Endothelial cell of umbilical vein (primary cell): Measurements from ENCODE around the gene COL4A1. TPM values are rescaled to one million over a fixed set of nuclear protein-coding genes. Genes with fewer than 3 reads are reported as not detected.

ENCODE experiments used
- BruUV-seq: library from RNA; stranded (reverse); fragments of 400-500 nt; replicated peaks from 2 replicates; lab custom pipeline; 2021; lab: Mats Ljungman, UMichigan
- CTCF ChIA-PET: fragments of 300-600, 350-600 bp; sonication (Branson Sonifier 250); formaldehyde crosslinking; loops from one replicate; lab custom pipeline; 2021; ENCODE audit warnings: antibody characterized with exemption, inconsistent platforms; lab: Charles Lee
- POLR2A ChIA-PET: fragments of 300-600, 350-600 bp; sonication (Branson Sonifier 250); formaldehyde crosslinking; loops from one replicate; lab custom pipeline; 2021; ENCODE audit warnings: antibody characterized with exemption, inconsistent platforms; lab: Charles Lee
- DNase-seq: peaks from one replicate; pipeline ENCODE4 v3.0.0-alpha.2; 2011; ENCODE audit warnings: low read depth, low spot score
- FAIRE-seq: peaks from 2 replicates; lab custom pipeline; 2011; peaks lifted over from hg19 to GRCh38; lab: Jason Lieb, UNC
- H2AFZ ChIP-seq: 2 replicates; pipeline ENCODE4 v1.6.0; 2012; ENCODE audit warnings: low read depth, low read length, control low read depth, inconsistent platforms
- H3K27ac ChIP-seq: 2 replicates; pipeline ENCODE4 v1.5.1; 2011; ENCODE audit warnings: low read depth, mild to moderate bottlenecking, control low read depth, low read length, moderate library complexity; ENCODE audit not compliant: insufficient read depth
- H3K27me3 ChIP-seq, 2 experiments: 2 replicates each; pipeline versions ENCODE4 v1.6.0 to v1.6.1; 2011; ENCODE audit warnings: low read length in 2 of 2, mixed read lengths in 1 of 2; ENCODE audit not compliant: control insufficient read depth in 2 of 2, insufficient read depth in 2 of 2
- H3K36me3 ChIP-seq, 2 experiments: 2 replicates in 1 of 2; 3 replicates in 1 of 2; pipeline ENCODE4 v1.5.1; 2011; ENCODE audit warnings: low read length in 2 of 2, mild to moderate bottlenecking in 1 of 2, moderate library complexity in 1 of 2; ENCODE audit not compliant: control insufficient read depth in 2 of 2, insufficient read depth in 2 of 2; ENCODE audit errors: extremely low read depth in 1 of 2
- H3K4me1 ChIP-seq: 3 replicates; pipeline ENCODE4 v1.5.1; 2011; ENCODE audit warnings: mild to moderate bottlenecking, low read length; ENCODE audit not compliant: control insufficient read depth, insufficient read depth; ENCODE audit errors: extremely low read depth
- H3K4me2 ChIP-seq: 2 replicates; pipeline ENCODE4 v1.6.1; 2011; ENCODE audit warnings: low read length, control low read depth, mixed read lengths; ENCODE audit not compliant: insufficient read depth
- H3K4me3 ChIP-seq, 3 experiments: fragments of 200-600 bp in 1 of 3; sonication (generic), shearing (Covaris generic) in 1 of 3; replicated peaks in 1 of 3; 2 replicates each; pipeline ENCODE4 v1.5.1; 2011 to 2016; ENCODE audit warnings: control low read depth in 3 of 3, low read length in 3 of 3, mild to moderate bottlenecking in 2 of 3, inconsistent platforms in 1 of 3, low read depth in 1 of 3, moderate library complexity in 1 of 3; ENCODE audit not compliant: insufficient read depth in 1 of 3
- H3K79me2 ChIP-seq: 2 replicates; pipeline ENCODE4 v1.6.0; 2012; ENCODE audit warnings: low read length, inconsistent platforms; ENCODE audit not compliant: control insufficient read depth, insufficient read depth
- H3K9ac ChIP-seq: replicated peaks from 2 replicates; pipeline ENCODE3; 2011; ENCODE audit warnings: low read length, control low read depth; ENCODE audit not compliant: insufficient read depth; ENCODE audit errors: extremely low read depth
- H3K9me1 ChIP-seq: replicated peaks from 3 replicates; pipeline ENCODE4 v1.6.0; 2011; ENCODE audit warnings: mild to moderate bottlenecking, low read length; ENCODE audit not compliant: control insufficient read depth, insufficient read depth; ENCODE audit errors: extremely low read depth
- H3K9me3 ChIP-seq: replicated peaks from 2 replicates; pipeline ENCODE4 v1.5.1; 2012; ENCODE audit warnings: low read length, inconsistent platforms; ENCODE audit not compliant: control insufficient read depth, insufficient read depth
- H4K20me1 ChIP-seq: replicated peaks from 2 replicates; pipeline ENCODE3; 2011; ENCODE audit warnings: mild to moderate bottlenecking, low read length; ENCODE audit not compliant: control insufficient read depth, insufficient read depth; ENCODE audit errors: extremely low read depth
- CTCF ChIP-seq, 2 donors: IDR thresholded peaks; 1 replicate in 1 of 2; 2 replicates in 1 of 2; pipeline ENCODE4 v1.5.1; 2011; ENCODE audit warnings: low read length in 2 of 2, mild to moderate bottlenecking in 2 of 2, moderate library complexity in 2 of 2, control low read depth in 1 of 2, inconsistent platforms in 1 of 2, low read depth in 1 of 2; ENCODE audit not compliant: insufficient read depth in 1 of 2; ENCODE audit errors: extremely low read depth in 1 of 2
- EZH2 ChIP-seq: IDR thresholded peaks from 2 replicates; pipeline ENCODE4 v1.6.1; 2012; ENCODE audit warnings: borderline replicate concordance, low read depth, mild to moderate bottlenecking, moderate library complexity, low read length, inconsistent platforms; ENCODE audit not compliant: severe bottlenecking
- FOS ChIP-seq: IDR thresholded peaks from 2 replicates; pipeline ENCODE4 v1.6.1; 2011; ENCODE audit warnings: mild to moderate bottlenecking, low read length, moderate library complexity, borderline replicate concordance; ENCODE audit not compliant: insufficient read depth
- GATA2 ChIP-seq: IDR thresholded peaks from 2 replicates; pipeline ENCODE4 v1.7.0; 2011; ENCODE audit warnings: low read depth, mild to moderate bottlenecking, moderate library complexity, mixed read lengths, low read length; ENCODE audit not compliant: insufficient read length, insufficient read depth
- JUN ChIP-seq: IDR thresholded peaks from 2 replicates; pipeline ENCODE4 v1.6.1; 2011; ENCODE audit warnings: borderline replicate concordance, low read depth; ENCODE audit not compliant: insufficient read length, insufficient read depth
- MAX ChIP-seq: IDR thresholded peaks from 2 replicates; pipeline ENCODE4 v1.6.1; 2011; ENCODE audit not compliant: insufficient read depth, insufficient read length
- MYC ChIP-seq: IDR thresholded peaks from one replicate; pipeline ENCODE4 v1.6.1; 2011; ENCODE audit warnings: mild to moderate bottlenecking, low read depth, low read length
- POLR2A ChIP-seq: IDR thresholded peaks from 2 replicates; pipeline ENCODE4 v1.6.1; 2012; ENCODE audit warnings: low read depth, mild to moderate bottlenecking, control low read depth, low read length
- POLR2AphosphoS5 ChIP-seq: IDR thresholded peaks from 2 replicates; pipeline ENCODE4 v1.6.1; 2012; ENCODE audit warnings: low read depth, mild to moderate bottlenecking, control low read depth, low read length, moderate library complexity; ENCODE audit not compliant: insufficient read depth
- dilution Hi-C: fragments of 300-500 bp; cut with MboI; formaldehyde crosslinking; loops from one replicate; pipeline ENCODE4 v1.15.0; 2019; ENCODE audit warnings: low sequenced_read_pairs; ENCODE audit not compliant: extremely low pct_ligation_motif_present
- intact Hi-C: fragments of 100-400 bp; cut with micrococcal nuclease; formaldehyde crosslinking; loops from one replicate; pipeline ENCODE4 v1.10.0; 2022
- polyA plus RNA-seq, 4 experiments: library from polyadenylated mRNA; depleted of rRNA in 3 of 4; stranded (reverse) in 3 of 4; unstranded in 1 of 4; fragments of >200 nt; gene quantifications; 2 replicates each; pipeline versions ENCODE4 v1.2.1 to v1.2.3, GENCODE V29; 2011 to 2012; ENCODE audit warnings: missing spikeins in 1 of 4
- total RNA-seq: library from RNA; stranded (reverse); gene quantifications from 2 replicates; pipeline ENCODE4 v1.2.3, GENCODE V29; 2021

Gene COL4A1
- total and polyA plus RNA-seq, 2 donors (not counting 3 experiments of a cell fraction or from before 2014, with no cell fraction given), result 384 to 1,119 TPM

GRCh38 chr13:110271313-110271712 lies 35.6 kb downstream of the COL4A1 start:
- CTCF ChIA-PET, result interaction anchor here (1.0 kb wide), 1 partner anchor 12 kb away, joined by 3 read pairs; no protein-coding TSS in a partner anchor
- Histone ChIP-seq H3K9ac (no peak overlapping the region), H3K79me2 (peaks cover 57% of the 10 kb centered on the region), H3K27ac (no peak overlapping the region), H3K4me2 (no peak overlapping the region), H2AFZ (no peak overlapping the region), H3K36me3 (peaks cover 6 to 8% of the 10 kb centered on the region in 2 experiments), H3K9me3 (no peaks in the 10 kb centered on the region), H3K27me3 (no peaks in the 10 kb centered on the region), H3K4me3 (no peak overlapping the region), H4K20me1 (peaks cover 16% of the 10 kb centered on the region), H3K4me1 (peaks cover 12% of the 10 kb centered on the region), H3K9me1 (peaks cover under 1% of the 10 kb centered on the region)
- intact Hi-C loops (no loop called here), dilution Hi-C loops (no loop called here)
- TF ChIP-seq MAX (no peak), FOS (no peak), POLR2AphosphoS5 (no peak), MYC (no peak), EZH2 (no peak), CTCF (IDR thresholded peaks at IDR 0.05; ENCODE audit: extremely low read depth in 1 of 2, insufficient read depth in 1 of 2, low read depth in 1 of 2, low read length in 2 of 2) (no peak), POLR2A (no peak), GATA2 (no peak), JUN (no peak)
- POLR2A ChIA-PET, result no interaction called here
- FAIRE-seq (no peak), DNase-seq (no peak)
- BruUV-seq, result no TSS peak
